Measurements from ENCODE around the gene KIAA1614.

Gene KIAA1614

DNA sequence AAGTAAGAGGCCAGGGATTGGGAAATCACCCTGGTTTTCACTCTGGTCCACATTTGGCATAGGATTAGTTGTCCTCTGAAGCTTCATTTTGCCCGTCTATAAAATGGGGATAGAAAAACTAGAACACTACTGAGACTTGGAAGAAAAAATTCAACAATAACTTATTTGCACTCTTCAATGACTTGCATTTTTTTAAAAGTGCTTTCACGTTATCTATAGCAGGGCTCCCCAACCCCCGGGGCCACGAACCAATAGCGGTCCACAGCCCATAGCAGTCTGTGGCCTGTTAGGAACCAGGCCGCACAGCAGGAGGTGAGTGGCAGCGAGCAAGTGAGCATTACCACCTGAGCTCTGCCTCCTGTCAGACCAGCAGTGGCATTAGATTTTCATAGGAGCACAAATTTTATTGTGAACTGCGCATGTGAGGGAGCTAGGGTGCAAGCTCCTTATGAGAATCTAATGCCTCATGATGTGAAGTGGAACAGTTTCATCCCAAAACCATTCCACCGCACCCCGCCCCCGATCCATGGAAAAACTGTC, 2.8 kb downstream of the KIAA1614 start:
- Histone ChIP-seq H3K4me3 (IDR thresholded peaks at IDR 0.05; ENCODE audit: insufficient read depth, low read depth, low read length) (no peak overlapping the region), H3K4me1 (ENCODE audit: low read depth, poor library complexity, severe bottlenecking) (no peaks in the 10 kb centered on the region), H3K79me2 (ENCODE audit: insufficient read depth, low read depth) (no peaks in the 10 kb centered on the region), H3K9ac (no peak overlapping the region), H3K4me2 (no peak overlapping the region), H4K20me1 (ENCODE audit: insufficient read depth) (no peaks in the 10 kb centered on the region), H3K27me3 (ENCODE audit: insufficient read depth, low read depth) (no peaks in the 10 kb centered on the region), H3K36me3 (ENCODE audit: insufficient read depth) (no peaks in the 10 kb centered on the region), H2AFZ (ENCODE audit: low read depth) (no peak overlapping the region), H3K27ac (no peak overlapping the region)
- TF ChIP-seq, protein P1, sequence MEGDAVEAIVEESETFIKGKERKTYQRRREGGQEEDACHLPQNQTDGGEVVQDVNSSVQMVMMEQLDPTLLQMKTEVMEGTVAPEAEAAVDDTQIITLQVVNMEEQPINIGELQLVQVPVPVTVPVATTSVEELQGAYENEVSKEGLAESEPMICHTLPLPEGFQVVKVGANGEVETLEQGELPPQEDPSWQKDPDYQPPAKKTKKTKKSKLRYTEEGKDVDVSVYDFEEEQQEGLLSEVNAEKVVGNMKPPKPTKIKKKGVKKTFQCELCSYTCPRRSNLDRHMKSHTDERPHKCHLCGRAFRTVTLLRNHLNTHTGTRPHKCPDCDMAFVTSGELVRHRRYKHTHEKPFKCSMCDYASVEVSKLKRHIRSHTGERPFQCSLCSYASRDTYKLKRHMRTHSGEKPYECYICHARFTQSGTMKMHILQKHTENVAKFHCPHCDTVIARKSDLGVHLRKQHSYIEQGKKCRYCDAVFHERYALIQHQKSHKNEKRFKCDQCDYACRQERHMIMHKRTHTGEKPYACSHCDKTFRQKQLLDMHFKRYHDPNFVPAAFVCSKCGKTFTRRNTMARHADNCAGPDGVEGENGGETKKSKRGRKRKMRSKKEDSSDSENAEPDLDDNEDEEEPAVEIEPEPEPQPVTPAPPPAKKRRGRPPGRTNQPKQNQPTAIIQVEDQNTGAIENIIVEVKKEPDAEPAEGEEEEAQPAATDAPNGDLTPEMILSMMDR (conservative IDR thresholded peaks at IDR 0.05; ENCODE audit: low read depth, low read length), result no peak

DNA sequence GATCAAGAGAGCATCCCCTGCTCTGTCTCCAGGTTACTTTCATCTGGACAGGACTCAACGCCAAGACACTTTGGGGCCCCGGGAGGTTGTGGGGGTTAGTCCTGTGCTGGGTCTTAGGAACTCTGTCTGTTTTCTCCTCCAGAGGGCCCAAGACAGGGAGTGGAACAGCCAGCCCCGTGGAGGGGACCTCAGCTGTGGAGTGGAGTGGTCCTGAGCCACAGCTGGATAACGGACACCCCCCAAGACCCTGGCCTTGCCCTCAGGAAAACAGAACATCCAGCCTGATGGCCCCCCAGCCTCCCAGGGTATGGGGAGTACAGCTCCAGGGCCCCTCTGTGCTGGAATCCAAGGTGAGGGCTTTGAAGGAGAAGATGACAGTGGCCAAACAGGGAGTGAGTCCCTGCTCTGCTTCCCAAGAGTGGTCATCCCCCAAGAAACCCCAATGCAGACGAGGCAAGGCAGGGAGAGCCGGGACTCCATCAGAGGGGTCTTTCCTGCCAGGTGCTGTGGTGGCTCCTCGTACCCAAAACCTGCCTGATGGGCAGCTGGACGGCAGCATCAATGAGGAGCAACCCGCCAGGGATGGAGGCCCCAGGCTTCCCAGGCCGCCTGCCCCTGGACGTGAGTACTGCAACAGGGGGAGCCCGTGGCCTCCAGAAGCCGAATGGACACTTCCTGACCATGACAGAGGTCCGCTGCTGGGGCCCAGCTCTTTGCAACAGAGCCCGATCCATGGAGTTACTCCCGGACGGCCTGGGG, 3.5 kb downstream of the KIAA1614 start:
- H3K4me3 ChIP-seq (IDR thresholded peaks at IDR 0.05; ENCODE audit: insufficient read depth, low read depth, low read length), result no peak overlapping the region
- H3K4me1 ChIP-seq (ENCODE audit: low read depth, poor library complexity, severe bottlenecking), result no peaks in the 10 kb centered on the region
- H3K27me3 ChIP-seq (ENCODE audit: insufficient read depth, low read depth), result no peaks in the 10 kb centered on the region
- H3K27ac ChIP-seq, result no peak overlapping the region
- no peak overlapping the region for H3K9ac ChIP-seq
- TF ChIP-seq, protein P1 (conservative IDR thresholded peaks at IDR 0.05; ENCODE audit: low read depth, low read length), result no peak
- no peaks in the 10 kb centered on the region for H3K79me2 ChIP-seq (ENCODE audit: insufficient read depth, low read depth)
- H3K36me3 ChIP-seq (ENCODE audit: insufficient read depth), result no peaks in the 10 kb centered on the region
- H4K20me1 ChIP-seq (ENCODE audit: insufficient read depth), result no peaks in the 10 kb centered on the region
- no peak overlapping the region for H3K4me2 ChIP-seq
- no peak overlapping the region for H2AFZ ChIP-seq (ENCODE audit: low read depth)

DNA sequence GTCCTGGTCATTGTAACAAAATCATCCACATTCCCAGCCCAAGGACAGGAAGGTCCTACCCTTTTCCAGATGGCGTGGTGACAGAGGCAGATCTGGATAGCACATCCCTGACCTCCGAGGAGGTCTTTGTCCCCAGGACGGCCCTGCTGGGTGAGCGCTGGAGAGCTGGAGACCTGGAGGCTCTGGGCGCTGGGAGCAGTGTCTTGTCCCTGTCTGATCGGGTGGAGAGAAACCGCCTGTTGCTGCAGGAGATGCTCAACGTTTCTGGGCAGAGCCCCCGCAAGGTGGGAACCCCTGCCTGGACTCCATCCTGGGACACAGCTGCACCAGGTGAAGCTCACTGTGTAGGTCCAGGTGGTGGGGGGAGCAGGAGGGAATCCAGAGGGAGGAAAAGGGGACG, 4.1 kb downstream of the KIAA1614 start:
- Histone ChIP-seq H3K36me3 (ENCODE audit: insufficient read depth) (no peaks in the 10 kb centered on the region), H3K79me2 (ENCODE audit: insufficient read depth, low read depth) (no peaks in the 10 kb centered on the region), H2AFZ (ENCODE audit: low read depth) (no peak overlapping the region), H3K4me1 (ENCODE audit: low read depth, poor library complexity, severe bottlenecking) (no peaks in the 10 kb centered on the region), H3K27ac (no peak overlapping the region), H3K9ac (no peak overlapping the region), H3K4me2 (no peak overlapping the region), H4K20me1 (ENCODE audit: insufficient read depth) (no peaks in the 10 kb centered on the region), H3K27me3 (ENCODE audit: insufficient read depth, low read depth) (no peaks in the 10 kb centered on the region), H3K4me3 (IDR thresholded peaks at IDR 0.05; ENCODE audit: insufficient read depth, low read depth, low read length) (no peak overlapping the region)
- TF ChIP-seq, protein P1 (conservative IDR thresholded peaks at IDR 0.05; ENCODE audit: low read depth, low read length), result no peak

DNA sequence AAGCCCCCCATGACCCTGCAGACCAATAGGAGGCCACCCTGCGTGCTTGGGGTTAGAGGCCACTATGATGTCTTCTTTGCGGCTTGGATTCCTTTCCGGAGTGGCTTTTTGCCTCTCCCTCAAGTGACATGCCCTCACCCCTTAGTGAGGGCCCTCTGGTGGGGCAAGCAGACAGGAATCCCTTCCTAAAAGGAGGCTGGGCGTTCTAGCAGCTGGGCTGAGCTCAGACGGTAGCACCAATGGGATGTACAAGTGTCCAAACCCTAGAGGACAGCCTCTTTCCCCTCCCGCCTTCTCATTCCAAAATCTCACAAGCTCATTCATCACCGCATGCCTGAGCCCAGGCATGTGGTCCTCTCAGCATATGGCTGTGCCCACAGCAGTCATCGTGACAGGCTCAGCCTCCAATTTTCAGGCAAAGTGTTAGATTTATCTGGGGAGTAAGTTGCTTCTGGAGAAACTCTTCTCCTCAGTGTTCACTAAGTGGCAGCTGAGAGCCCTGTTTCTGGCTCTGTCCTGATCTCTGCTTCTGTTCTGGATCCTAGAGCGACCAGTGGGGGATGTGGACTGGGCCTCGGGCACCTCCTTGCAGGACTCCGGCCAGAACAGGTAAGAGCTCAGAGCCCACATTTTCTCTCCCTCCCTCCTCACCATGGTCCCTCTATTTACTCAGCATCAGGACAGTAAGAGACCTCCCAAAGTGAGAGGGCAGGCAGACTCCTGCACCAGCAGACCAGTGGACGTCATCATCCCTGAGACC, 4.8 kb downstream of the KIAA1614 start:
- H3K9ac ChIP-seq, result no peak overlapping the region
- no peak overlapping the region for H3K4me2 ChIP-seq
- no peak overlapping the region for H3K4me3 ChIP-seq (IDR thresholded peaks at IDR 0.05; ENCODE audit: insufficient read depth, low read depth, low read length)
- H3K36me3 ChIP-seq (ENCODE audit: insufficient read depth), result no peaks in the 10 kb centered on the region
- H3K4me1 ChIP-seq (ENCODE audit: low read depth, poor library complexity, severe bottlenecking), result no peaks in the 10 kb centered on the region
- H3K79me2 ChIP-seq (ENCODE audit: insufficient read depth, low read depth), result no peaks in the 10 kb centered on the region
- no peak overlapping the region for H2AFZ ChIP-seq (ENCODE audit: low read depth)
- H4K20me1 ChIP-seq (ENCODE audit: insufficient read depth), result no peaks in the 10 kb centered on the region
- H3K27me3 ChIP-seq (ENCODE audit: insufficient read depth, low read depth), result no peaks in the 10 kb centered on the region
- no peak overlapping the region for H3K27ac ChIP-seq
- TF ChIP-seq, protein P1 (conservative IDR thresholded peaks at IDR 0.05; ENCODE audit: low read depth, low read length), result no peak

Measured in KMS-11 (cell line).